ENCODE measurements around the gene AGPAT2.

AGPAT2 gene

DNA sequence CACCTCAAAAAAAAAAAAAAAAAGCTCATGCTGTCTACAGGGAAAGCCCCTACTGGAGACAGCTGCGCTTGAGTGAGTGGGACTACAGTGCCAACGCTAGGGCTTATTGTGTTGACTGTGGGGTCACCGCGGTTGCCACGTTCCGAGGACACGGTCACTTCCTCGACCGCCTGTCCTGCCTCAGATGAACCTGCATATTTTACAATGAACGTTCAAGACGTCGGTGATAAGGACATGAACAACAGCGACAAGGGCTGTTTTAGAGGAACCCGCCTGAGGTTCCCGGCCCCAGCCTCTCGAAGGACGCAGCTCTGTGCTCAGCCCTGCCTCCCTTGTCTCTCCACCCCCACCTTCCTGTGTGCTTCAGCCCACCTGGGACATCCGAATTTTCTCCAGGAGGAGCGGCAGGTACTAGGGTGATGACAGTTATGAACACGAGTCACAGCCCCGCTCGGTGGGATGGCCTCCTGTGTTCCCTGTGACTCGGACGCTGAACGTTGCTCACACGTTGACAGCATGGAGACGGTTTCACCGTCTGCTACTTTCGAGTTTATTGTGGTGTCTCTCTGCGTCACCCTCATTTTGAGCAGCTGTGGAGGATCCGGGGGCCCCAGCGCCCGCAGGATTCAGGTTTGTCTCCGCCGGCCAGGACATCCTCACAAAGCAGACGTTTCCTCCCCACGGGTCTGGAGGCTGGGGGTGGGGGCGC lies 13.9 kb upstream of the AGPAT2 start:
- DNase-seq (ENCODE audit: low read depth in 2 of 2), result no peak

DNA sequence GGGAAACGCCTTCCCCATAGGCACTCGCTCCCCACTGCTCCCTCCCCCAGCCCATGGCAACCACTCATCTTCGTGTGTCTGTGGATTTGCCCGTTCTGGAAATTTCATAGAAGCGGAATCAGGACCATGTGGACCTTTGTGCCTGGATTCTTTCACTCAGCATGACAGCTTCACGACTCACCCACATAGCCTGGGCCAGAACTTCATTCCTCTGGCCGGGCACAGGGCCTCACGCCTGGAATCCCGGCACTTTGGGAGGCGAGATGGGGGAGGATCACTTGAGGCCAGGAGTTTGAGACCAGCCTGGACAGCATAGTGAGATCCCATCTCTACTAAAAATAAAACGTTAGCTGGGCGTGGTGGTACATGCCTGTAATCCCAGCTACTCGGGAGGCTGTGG lies 13.0 kb upstream of the AGPAT2 start:
- DNase-seq (ENCODE audit: low read depth in 2 of 2), result no peak

DNA sequence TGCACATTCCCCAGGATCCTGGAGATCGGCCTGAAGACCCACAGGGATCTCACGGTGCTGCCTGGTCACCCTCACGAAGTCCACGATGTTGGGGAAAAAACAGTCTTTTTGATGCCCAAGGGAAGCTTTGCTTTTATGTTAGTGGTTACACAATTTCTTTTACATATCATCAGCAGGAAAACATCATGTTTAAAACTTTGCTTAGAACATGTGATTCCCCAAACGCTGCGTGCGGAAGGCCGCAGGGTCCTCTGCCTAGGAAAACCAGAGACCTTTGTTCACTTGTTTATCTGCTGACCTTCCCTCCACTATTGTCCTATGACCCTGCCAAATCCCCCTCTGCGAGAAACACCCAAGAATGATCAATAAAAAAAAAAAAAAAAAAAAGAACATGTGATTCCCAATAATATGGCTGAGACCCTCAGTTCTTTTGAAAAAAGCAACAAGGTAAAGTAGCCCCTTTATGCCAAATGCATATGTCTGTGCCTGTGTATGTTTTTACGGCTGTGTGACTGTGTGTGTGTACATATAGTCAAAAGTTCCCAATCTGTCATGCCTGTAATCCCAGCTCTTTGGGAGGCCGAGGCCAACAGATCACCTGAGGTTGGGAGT lies 11.5 kb upstream of the AGPAT2 start:
- no peak for DNase-seq (ENCODE audit: low read depth in 2 of 2)

DNA sequence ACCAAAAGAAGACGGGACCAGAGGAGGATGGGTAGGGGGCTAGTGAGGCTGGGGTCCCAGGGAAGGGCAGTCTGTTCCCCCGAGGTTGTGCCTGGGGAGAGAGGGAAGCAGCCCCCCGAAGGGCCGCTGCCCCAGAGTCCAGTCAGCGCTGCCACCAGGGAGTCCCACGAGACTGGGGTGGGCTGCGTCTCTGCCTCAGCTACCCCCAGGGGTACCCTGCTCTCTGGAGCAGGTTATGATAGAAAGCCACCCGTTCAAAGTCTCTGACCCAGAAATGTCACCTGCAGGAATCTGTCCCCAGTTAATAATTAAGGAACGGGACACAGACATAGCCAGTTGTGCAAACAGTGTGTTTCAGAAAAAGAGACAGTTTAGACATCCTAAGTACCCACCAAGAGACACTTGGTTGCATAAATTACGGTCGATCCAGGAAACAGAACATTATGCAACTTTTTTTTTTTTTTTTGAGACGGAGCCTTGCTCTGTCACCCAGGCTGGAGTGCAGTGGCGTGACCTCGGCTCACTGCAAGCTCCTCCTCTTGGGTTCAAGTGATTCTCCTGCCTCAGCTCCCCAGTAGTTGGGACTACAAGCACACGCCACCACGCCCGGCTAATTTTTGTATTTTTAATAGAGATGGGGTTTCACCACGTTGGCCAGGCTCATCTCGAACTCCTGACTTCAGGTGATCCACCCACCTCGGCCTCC lies 10.7 kb upstream of the AGPAT2 start:
- no peak for DNase-seq (ENCODE audit: low read depth in 2 of 2)

DNA sequence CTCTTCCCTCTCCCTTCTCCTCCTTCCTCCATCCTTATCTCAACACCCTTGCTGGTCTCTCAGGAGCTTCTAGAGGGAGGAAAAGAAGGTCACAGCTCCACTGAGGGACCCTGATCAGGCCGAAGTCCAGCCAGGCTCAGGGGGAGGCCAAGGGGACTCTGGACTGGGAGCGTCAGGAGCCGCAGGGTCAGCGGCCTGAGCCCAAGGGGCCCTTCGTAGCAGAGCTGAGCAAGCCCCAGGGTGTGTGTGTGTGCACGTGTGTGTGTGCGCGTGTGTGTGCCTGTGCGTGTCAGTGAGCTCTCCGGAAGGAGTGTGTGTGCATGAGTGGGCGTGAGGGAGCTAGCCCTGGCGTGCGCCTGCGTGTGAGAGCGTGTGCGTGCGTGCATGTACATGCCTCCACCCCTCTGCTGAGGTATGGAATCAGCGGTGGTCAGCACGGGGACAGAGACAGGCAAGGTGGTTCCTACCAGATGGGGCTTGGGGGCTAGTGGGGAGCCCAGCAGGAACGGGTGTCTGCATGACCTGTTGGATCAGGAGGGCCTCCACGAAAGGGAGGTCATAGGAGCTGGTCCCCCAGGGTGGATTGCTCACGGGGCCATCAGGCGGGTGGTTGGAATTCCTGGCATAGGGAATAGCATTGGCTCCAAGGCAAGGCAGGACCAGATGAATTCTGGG lies 10.0 kb upstream of the AGPAT2 start:
- DNase-seq (ENCODE audit: low read depth in 2 of 2), result no peak

DNA sequence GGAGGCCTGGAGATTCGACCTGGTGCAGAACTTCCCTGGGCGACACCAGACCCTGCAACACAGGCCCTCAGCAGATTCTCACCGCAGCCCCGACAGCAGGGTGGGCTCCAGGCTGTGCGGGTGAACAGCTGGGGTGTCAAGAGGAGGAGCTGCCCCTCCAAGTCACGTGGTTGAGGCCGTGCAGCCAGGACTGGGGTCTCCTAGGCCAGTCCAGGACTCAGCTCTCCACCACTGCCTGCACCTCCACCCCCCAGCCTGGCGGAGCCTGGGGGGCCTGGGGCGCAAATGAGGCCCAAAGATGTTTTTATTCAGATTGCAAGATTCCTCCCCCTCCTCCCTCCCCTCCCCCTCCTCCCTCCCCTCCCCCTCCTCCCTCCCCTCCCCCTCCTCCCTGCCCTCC lies 9.2 kb upstream of the AGPAT2 start:
- DNase-seq (ENCODE audit: low read depth in 2 of 2), result no peak

DNA sequence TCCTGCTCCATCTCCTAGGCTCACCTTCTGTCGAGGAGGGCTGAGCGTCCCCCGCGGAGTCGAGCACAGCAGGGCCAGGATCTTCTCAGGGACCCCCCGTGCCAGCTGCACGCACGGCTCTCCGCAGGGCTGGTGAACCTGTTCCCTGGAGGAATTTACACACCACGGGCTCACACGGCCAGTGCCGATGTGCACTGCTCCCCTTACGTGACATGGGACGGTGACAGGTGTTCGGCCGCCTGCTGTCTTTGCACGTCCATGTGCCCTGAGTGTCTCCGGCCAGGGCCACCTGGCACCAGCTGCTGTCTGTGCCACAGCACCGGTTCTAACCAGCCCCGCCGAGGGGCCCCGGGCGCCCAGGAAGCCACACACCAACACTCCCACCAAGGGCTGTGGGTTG lies 8.7 kb upstream of the AGPAT2 start:
- DNase-seq (ENCODE audit: low read depth in 2 of 2), result no peak

DNA sequence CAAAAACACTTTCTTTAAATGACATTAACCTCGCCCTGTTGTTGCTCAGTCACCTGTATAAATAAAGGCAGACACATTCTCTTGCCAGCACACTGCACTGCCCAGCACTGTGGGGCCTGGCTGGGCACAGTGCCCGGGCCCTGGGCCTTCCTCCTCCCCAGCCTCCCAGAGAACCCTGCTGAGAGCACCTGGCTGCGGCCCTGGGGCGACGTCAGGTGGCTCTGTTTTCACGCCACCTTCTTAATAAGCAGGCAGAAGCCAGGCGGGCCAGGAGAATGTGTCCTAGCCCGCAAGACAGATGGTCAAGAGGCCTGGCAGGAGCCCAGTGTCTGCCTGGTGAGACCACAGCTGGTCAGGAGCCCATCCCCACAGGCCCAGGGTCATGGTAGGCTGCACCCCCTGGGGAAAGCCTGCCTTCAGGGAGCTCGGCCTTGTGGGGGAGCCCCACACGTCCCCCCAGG lies 8.2 kb upstream of the AGPAT2 start:
- DNase-seq (ENCODE audit: low read depth in 2 of 2), result no peak

DNA sequence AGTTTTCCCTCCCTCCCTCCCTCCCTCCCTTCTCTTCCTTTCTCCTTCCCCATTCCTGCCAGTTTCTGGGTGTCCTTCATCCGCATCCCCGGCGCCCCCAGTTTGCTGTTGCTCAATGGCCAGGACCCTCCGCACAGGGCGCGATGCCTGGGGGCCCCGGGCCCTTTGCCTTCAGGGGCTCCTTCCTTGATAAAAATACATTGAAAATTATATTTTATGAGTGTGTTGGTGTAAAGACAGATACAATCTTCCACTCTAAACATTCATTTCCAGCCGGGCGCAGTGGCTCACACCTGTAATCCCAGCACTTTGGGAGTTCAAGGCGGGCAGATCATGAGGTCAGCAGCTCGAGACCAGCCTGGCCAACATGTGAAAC lies 7.6 kb upstream of the AGPAT2 start:
- DNase-seq (ENCODE audit: low read depth in 2 of 2), result no peak

DNA sequence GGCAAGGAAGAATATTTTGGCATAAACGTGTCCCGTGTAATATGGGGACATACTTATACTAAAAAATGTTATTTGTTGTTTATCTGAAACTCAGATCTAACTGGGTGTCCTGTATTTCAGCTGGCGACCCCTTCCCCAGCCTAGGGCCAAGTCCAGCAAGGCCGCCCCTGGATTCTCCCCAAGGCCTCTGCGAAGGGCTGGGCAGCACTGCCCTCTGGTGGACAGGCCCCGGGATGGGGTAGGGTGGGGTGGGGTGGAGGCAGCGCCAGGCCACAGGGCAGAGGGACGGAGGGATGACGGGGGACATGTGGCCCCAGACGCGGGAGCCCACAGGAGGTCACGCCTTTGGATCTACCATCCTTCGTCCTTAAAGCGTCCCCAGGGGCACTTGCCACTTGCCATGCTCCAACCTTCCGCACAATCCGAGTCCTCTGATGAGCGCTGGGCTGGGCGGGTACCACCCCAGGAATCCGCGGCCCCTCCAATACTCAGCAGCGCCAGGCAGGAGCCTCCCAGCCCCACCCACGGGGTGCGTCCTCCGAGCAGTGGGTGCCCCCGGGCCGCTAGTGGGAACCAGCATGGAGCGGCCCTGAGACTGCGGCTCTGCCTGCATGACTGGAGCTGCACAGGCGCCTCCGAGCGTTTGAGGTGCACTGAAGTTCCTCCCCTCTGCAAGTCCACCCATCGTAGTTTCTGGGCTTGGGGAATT lies 7.1 kb upstream of the AGPAT2 start:
- no peak for DNase-seq (ENCODE audit: low read depth in 2 of 2)

DNA sequence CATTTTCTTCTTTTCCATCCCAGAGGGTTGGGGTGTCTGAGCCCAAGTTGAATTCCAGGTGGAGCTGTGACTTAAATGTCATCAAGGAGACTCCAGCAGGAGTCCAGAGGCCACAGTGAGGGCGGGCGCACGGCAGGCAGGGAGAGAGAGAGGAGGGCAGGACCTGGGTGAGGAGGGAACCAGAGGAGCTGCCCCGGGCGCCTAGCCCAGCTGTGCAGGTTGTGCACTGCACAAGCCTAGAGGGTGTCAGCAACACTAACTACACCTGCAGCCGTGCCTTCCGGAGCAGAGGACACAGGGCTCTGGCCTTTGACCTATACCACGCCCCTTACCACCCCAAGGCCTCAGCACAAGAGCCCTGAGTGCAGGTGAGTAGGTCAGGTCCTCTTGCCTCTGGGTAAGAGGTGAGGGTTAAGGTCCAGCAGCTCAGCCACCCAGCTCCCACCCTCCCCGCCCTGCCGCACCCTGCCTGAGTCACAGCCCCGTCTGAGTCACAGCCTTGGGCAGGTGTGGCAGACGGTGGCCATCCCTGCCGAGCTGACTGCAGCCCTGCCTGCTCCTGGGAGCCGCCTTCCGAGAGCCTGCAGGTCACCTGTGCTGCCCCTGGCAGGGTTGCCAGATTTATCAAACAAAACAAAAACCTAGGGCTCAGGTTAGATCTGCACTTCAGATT lies 6.4 kb upstream of the AGPAT2 start:
- no peak for DNase-seq (ENCODE audit: low read depth in 2 of 2)

DNA sequence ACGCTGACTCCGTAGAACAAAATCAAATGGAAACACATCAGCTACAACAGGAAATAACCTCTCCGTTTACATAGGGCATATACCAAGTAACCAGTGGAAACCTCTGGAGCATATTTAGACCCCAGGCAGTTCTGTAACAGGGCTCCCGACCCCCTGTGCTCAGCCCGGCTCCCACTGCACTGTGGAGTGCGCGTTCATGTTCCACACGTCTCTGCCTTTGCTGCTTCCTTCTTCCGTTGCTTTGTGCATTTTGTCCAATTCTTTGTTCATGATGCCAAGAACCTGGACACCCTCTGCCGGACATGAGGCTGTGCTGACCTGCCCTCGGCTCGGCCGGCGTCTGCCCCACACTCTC lies 5.9 kb upstream of the AGPAT2 start:
- no peak for DNase-seq (ENCODE audit: low read depth in 2 of 2)

DNA sequence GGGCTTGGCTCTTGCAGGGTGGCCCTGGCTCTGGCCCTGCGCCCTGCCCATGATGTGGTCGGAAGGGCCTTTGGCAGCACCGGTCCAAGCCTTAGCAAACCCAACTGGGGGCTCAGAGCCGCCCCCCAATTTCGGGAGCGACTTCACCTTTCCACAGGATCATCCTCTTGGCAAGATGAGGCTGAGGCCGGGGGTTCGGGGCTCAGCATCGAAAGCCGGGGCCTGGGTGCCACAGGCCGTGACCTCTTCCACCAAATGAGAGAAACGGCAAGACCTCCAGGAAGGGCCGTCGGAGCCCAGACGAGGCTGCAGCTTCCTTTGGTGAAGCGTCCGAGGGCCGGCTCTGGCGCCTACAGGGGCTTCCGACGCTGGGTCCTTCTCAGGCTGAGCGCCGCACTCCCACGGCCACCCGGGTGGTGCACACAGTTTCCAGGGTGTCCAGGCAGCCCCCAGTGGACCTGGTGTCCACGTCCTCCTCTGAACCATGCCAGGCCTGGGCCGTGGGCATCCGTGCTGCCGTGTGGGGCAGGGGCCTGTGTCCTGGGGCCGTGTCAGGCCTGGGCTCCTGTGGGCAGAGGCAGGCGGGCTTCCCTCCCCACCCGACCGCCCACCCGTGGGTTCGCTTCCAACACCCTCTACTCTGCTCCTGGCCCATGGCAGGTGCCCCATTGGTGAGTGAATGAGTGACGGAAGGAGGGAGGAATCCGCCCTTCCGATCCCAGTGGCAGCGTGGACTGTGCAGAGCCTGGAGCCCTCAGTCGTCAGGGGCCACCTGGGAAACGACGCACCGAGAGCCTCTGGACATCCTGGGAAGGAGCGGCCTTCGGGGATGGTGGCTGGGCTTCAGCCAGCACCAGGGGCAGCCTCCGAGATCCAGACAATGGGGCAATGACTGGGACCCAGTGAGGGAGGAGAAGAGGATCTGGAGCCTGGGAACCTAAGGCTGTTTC lies 5.2 kb upstream of the AGPAT2 start:
- DNase-seq (ENCODE audit: low read depth in 2 of 2), result no peak

DNA sequence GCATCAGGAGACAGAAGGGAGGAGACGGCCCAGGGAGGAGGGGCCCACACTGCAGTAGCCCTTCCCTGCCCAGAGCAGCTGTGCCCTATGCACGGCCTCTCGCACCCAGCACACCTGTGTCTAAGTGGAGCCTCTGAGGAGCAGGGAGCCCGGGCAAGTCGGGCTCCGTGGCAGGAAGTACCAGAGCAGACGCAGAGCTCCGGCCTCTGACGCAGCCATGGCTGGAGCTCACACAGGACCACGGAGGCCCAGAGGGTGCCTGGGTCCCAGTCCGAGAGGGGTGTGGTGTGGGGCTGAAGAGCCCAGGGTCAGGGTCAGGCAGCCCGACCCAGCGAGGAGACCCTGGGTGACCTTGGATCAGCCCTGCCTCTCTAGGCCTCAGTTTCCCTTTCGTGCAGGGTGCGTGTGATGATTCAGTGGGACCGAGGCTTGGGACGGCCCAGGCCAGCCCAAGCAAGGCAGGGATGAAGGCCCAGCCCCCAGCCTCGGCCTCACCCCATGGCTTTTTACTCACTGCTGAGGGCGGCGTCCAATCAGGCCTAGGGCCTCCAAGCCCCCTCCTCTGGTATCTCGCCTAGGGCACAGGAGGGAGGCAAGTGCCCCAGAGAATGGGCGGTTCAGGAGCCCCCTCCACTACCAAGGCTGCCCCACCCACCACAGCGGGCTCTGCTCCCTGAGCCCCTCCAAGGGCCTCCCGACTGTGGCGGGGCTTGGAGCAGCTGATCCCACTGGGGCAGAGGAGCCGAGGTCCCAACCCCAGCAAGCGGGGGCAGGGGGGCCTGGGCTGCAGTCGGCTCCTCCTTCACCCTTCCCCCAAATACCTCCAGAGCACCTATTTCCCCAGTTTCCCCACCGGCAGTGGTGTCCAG lies 4.3 kb upstream of the AGPAT2 start:
- no peak for DNase-seq (ENCODE audit: low read depth in 2 of 2)

DNA sequence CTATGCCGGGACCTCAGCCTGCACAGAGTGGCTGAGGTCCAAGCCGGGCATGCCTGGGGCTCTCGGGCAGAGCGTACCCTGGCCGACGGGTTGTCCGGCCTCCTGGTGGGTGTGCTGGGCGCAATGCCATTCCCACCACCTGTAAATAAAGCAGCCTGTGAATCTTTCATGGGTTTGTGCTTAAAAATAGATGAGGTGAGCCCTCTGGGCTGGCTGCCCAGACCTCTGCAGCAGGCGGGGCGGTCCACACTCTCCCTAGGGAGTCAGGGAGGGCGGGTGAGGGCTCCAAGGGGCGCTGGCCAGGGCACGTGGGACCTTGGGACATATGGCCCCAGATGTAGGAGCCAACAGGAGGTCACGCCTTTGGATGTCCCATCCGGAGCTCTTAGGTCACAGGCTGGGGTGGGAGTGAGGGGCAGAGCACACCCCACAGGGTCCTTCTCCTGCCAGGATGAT lies 3.6 kb upstream of the AGPAT2 start:
- DNase-seq (ENCODE audit: low read depth in 2 of 2), result no peak

DNA sequence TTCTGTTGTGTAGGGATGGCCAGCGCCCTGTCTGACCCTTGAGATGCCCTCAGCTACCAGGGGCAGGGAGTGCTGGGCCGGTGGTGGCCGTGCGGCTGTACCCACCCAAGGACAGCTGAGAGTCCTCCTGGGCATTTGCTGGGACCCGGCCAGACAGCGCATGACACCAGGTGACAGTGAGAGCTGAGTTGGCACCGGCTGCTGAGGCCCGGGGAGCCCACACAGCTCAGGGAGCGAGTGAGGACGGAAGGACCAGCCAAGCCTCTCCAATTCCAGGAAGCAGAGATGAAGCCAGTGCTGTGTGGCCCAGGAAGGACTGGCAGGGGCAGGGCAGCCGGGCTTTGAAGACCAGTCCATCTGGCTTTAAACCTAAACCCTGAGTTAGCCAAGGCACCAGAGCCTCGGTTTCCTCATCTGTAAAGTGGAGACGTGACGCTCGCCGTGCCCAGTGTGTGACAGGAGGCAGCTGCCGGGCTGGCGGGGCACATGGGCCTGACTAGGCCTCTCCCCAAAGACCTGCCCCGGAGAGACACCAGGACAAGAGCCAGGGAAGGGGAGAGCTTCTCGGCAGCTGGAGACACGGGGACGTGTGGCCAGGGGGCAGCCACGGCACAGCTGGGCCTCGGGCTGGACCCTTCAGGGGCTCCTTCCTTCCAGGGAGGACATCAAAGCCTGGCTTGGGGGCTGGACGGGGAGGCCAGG lies 3.0 kb upstream of the AGPAT2 start:
- no peak for DNase-seq (ENCODE audit: low read depth in 2 of 2)

DNA sequence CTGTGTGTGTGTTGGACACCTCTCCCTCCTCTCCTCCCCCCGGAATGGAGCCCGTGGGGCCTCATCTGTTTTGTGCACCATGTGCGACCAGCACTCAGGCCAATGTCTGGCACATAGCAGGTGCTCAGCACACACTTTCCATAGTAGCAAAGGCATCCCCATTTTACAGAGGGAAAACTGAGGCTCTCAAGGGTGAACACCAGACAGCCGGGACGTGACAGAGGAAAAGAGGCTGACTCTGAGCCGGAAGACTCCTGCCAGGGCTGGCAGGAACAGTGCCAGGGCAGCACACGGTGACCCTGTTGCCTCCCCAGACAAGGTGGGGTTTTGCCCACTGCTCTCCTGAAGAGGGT lies 1.8 kb upstream of the AGPAT2 start:
- no peak for DNase-seq (ENCODE audit: low read depth in 2 of 2)

DNA sequence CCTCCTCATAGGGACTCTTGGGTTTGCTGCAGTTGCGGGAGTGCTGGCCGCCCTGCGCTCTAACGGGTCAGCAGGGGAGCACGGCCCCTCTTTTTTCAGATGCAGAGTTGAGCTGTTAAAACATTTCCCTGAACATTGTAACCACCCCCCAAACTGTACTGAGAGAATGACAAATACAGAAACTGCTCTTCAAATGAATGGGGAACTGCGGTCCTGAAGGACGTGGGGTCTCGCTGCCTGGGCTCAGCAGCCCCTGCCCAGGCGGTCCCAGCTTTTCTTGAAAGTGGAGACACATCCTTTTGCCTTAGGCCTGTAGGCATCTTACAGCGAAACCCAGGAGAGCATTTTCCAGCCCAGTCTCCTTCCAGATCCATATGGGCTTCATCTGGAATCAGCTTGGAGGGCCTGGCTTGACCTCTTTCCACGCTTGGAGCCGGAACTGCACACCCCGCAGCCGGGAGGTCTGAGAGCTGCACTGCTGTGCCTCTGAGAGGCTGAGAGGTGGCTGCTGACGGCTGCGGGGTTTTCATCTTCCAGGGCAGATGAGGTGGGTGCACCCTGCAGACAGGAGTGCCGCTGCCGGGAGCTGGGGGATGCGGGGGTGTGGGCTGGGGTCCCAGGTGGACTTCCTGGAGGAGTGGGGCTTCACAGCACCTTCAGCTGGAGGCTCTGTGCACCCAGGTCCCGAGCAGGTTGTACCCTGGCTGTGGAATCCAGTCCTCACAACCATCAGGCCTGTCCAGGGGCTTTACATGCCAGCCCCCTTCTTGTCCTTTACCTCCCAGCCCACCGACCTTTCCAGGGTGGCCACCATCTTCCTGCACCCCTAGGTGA lies 1.2 kb upstream of the AGPAT2 start:
- no peak for DNase-seq (ENCODE audit: low read depth in 2 of 2)

Data from fibroblast of skin of left quadriceps (primary cell).